A673 (cell line): ENCODE results near the gene KRTAP5-1. TPM values are rescaled to one million over a fixed set of nuclear protein-coding genes. Genes with fewer than 3 reads are reported as not detected.

ENCODE experiments used
- BruUV-seq: library from RNA; stranded (reverse); fragments of 400-500 nt; replicated peaks from 2 replicates; lab custom pipeline; 2021; lab: Mats Ljungman, UMichigan
- CTCF ChIA-PET: fragments of 300-600 bp; sonication (Branson Sonifier 250); formaldehyde crosslinking; loops from one replicate; lab custom pipeline; 2022; ENCODE audit warnings: antibody characterized with exemption; lab: Charles Lee
- POLR2A ChIA-PET: fragments of 300-600 bp; sonication (Branson Sonifier 250); formaldehyde crosslinking; loops from one replicate; lab custom pipeline; 2022; ENCODE audit warnings: antibody characterized with exemption; ENCODE audit not compliant: low non-redundant PET; lab: Charles Lee
- DNase-seq: peaks from one replicate; pipeline ENCODE4 v3.0.0-alpha.2; 2015; ENCODE audit warnings: low spot score
- H3K27ac ChIP-seq: fragments of 200-600 bp; sonication (generic); 2 replicates; pipeline ENCODE4 v1.5.1; 2016; ENCODE audit warnings: mixed run types, low read depth, mild to moderate bottlenecking, mixed read lengths, antibody characterized with exemption, low read length; ENCODE audit not compliant: poor library complexity, severe bottlenecking
- H3K27me3 ChIP-seq: fragments of 200-600 bp; sonication (generic); replicated peaks from 2 replicates; pipeline ENCODE4 v1.6.1; 2017; ENCODE audit warnings: mixed run types, low read depth, mild to moderate bottlenecking, mixed read lengths, antibody characterized with exemption, low read length; ENCODE audit not compliant: insufficient read depth, poor library complexity
- H3K36me3 ChIP-seq: fragments of 200-600 bp; sonication (generic); 2 replicates; pipeline ENCODE4 v1.6.1; 2016; ENCODE audit warnings: mixed run types, mild to moderate bottlenecking, mixed read lengths, antibody characterized with exemption, low read length; ENCODE audit not compliant: insufficient read depth, poor library complexity, severe bottlenecking
- H3K4me1 ChIP-seq: fragments of 200-600 bp; sonication (generic); 2 replicates; pipeline ENCODE4 v1.6.1; 2017; ENCODE audit warnings: mixed run types, mild to moderate bottlenecking, mixed read lengths, antibody characterized with exemption, low read length; ENCODE audit not compliant: insufficient read depth, poor library complexity, severe bottlenecking
- H3K4me3 ChIP-seq: fragments of 200-600 bp; sonication (generic); 2 replicates; pipeline ENCODE4 v1.5.1; 2016; ENCODE audit warnings: low read depth, mixed run types, mild to moderate bottlenecking, mixed read lengths, low read length; ENCODE audit not compliant: poor library complexity, severe bottlenecking
- H3K9me3 ChIP-seq: fragments of 200-600 bp; sonication (generic); 2 replicates; pipeline ENCODE4 v1.6.1; 2016; ENCODE audit warnings: mixed run types, low read depth, mild to moderate bottlenecking, mixed read lengths, antibody characterized with exemption, low read length; ENCODE audit not compliant: poor library complexity, severe bottlenecking
- CTCF ChIP-seq: fragments of 300-800, 200-600 bp; sonication (generic); conservative IDR thresholded peaks from 2 replicates; pipeline ENCODE4 v1.5.1; 2017; ENCODE audit warnings: low read depth, mild to moderate bottlenecking, antibody characterized with exemption, low read length, moderate library complexity, mixed read lengths
- EZH2 ChIP-seq: fragments of 200-600 bp; sonication (generic); IDR thresholded peaks from 2 replicates; pipeline ENCODE4 v1.6.1; 2017; ENCODE audit warnings: borderline replicate concordance, low read depth, mild to moderate bottlenecking, mixed read lengths, antibody characterized with exemption, low read length; ENCODE audit not compliant: poor library complexity, severe bottlenecking
- intact Hi-C: fragments of 100-400 bp; cut with micrococcal nuclease; formaldehyde crosslinking; loops from one replicate; pipeline ENCODE4 v1.10.0; 2022; ENCODE audit not compliant: unreplicated experiment
- total RNA-seq: library from RNA; stranded (reverse); gene quantifications from 2 replicates; pipeline ENCODE4 v1.2.3, GENCODE V29; 2021

KRTAP5-1 gene
- total RNA-seq, 1 experiment from 2014 or later = not detected

- ChIA-PET CTCF (no interaction called here), POLR2A (no interaction called here)
- H3K4me3 ChIP-seq = no peak overlapping the region
- no peak overlapping the region for H3K27ac ChIP-seq
- H3K36me3 ChIP-seq = no peaks in the 10 kb centered on the region
- no peaks in the 10 kb centered on the region for H3K4me1 ChIP-seq
- H3K27me3 ChIP-seq = no peaks in the 10 kb centered on the region
- no peak for TF ChIP-seq CTCF
- TF ChIP-seq EZH2 = no peak
- H3K9me3 ChIP-seq = no peaks in the 10 kb centered on the region
- no TSS peak for BruUV-seq
- intact Hi-C loops = no loop called here
- DNase-seq = no peak
Observed at GRCh38 chr11:1562469-1563148, 22.5 kb downstream of the KRTAP5-1 start.

- ChIA-PET POLR2A (no interaction called here), CTCF (no interaction called here)
- intact Hi-C loops = no loop called here
- H3K27ac ChIP-seq = no peak overlapping the region
- no peaks in the 10 kb centered on the region for H3K4me1 ChIP-seq
- no peaks in the 10 kb centered on the region for H3K27me3 ChIP-seq
- BruUV-seq = no TSS peak
- no peaks in the 10 kb centered on the region for H3K36me3 ChIP-seq
- DNase-seq = no peak
- H3K9me3 ChIP-seq = no peaks in the 10 kb centered on the region
- TF ChIP-seq CTCF (no peak), EZH2 (no peak)
- H3K4me3 ChIP-seq = no peak overlapping the region
Observed at GRCh38 chr11:1561955-1562354, 23.1 kb downstream of the KRTAP5-1 start.

- BruUV-seq = no TSS peak
- Histone ChIP-seq H3K9me3 (no peaks in the 10 kb centered on the region), H3K4me3 (no peak overlapping the region), H3K27ac (no peak overlapping the region), H3K27me3 (no peaks in the 10 kb centered on the region), H3K4me1 (no peaks in the 10 kb centered on the region), H3K36me3 (no peaks in the 10 kb centered on the region)
- CTCF ChIA-PET = no interaction called here
- intact Hi-C loops = no loop called here
- DNase-seq = no peak
- POLR2A ChIA-PET = no interaction called here
- no peak for TF ChIP-seq EZH2
- TF ChIP-seq CTCF = no peak
Observed at GRCh38 chr11:1561266-1561665, 23.8 kb downstream of the KRTAP5-1 start.
